Measurements from ENCODE around the gene RCOR2.

RCOR2 gene

GRCh38 chr11:63869683-63870082, 47.3 kb downstream of the RCOR2 start:
- no peak for TF ChIP-seq CTCF (IDR thresholded peaks at IDR 0.05; ENCODE audit: borderline replicate concordance, extremely low read depth, low read length, poor library complexity, severe bottlenecking)
- TF ChIP-seq EZH2 (IDR thresholded peaks at IDR 0.05; ENCODE audit: borderline replicate concordance, low read depth, low read length, severe bottlenecking): no peak
- Histone ChIP-seq H3K27me3 (ENCODE audit: insufficient read depth, low read length, poor library complexity) (no peaks in the 10 kb centered on the region), H3K9ac (ENCODE audit: low read depth, low read length) (no peak overlapping the region), H3K36me3 (ENCODE audit: insufficient read depth, low read length) (peaks cover 40% of the 10 kb centered on the region), H3K9me3 (ENCODE audit: insufficient read depth, low read length, severe bottlenecking) (no peaks in the 10 kb centered on the region), H4K20me1 (ENCODE audit: insufficient read depth, low read length) (peaks cover 87% of the 10 kb centered on the region), H3K4me3 (ENCODE audit: low read depth in 1 of 2, low read length in 2 of 2) (no peak overlapping the region), H3K4me2 (ENCODE audit: insufficient read depth, low read length) (no peak overlapping the region), H3K27ac (ENCODE audit: low read length) (peak overlapping the region; percentile 33), H2AFZ (ENCODE audit: low read depth, low read length) (no peak overlapping the region), H3K4me1 (ENCODE audit: insufficient read depth, low read length) (peaks cover 22% of the 10 kb centered on the region), H3K79me2 (ENCODE audit: insufficient read depth, low read length) (peaks cover 96% of the 10 kb centered on the region)
- ATAC-seq (ENCODE audit: insufficient read depth, low read depth) (peak; percentile 84), DNase-seq (peak; percentile 67)

- Histone ChIP-seq H3K9ac (ENCODE audit: low read depth, low read length) (no peak overlapping the region), H3K4me3 (ENCODE audit: low read depth in 1 of 2, low read length in 2 of 2) (no peak overlapping the region), H3K9me3 (ENCODE audit: insufficient read depth, low read length, severe bottlenecking) (no peaks in the 10 kb centered on the region), H4K20me1 (ENCODE audit: insufficient read depth, low read length) (peaks cover 82% of the 10 kb centered on the region), H3K4me1 (ENCODE audit: insufficient read depth, low read length) (peaks cover 22% of the 10 kb centered on the region), H2AFZ (ENCODE audit: low read depth, low read length) (no peak overlapping the region), H3K27ac (ENCODE audit: low read length) (peak overlapping the region; percentile 33; the same call in 1 of the 2 replicates), H3K27me3 (ENCODE audit: insufficient read depth, low read length, poor library complexity) (no peaks in the 10 kb centered on the region), H3K79me2 (ENCODE audit: insufficient read depth, low read length) (peaks cover 96% of the 10 kb centered on the region), H3K36me3 (ENCODE audit: insufficient read depth, low read length) (peaks cover 40% of the 10 kb centered on the region), H3K4me2 (ENCODE audit: insufficient read depth, low read length) (no peak overlapping the region)
- DNase-seq (no peak), ATAC-seq (ENCODE audit: insufficient read depth, low read depth) (no peak)
- TF ChIP-seq EZH2 (IDR thresholded peaks at IDR 0.05; ENCODE audit: borderline replicate concordance, low read depth, low read length, severe bottlenecking): no peak
- no peak for TF ChIP-seq CTCF (IDR thresholded peaks at IDR 0.05; ENCODE audit: borderline replicate concordance, extremely low read depth, low read length, poor library complexity, severe bottlenecking)
Observed at GRCh38 chr11:63869171-63869591, 47.8 kb downstream of the RCOR2 start.

GRCh38 chr11:63868399-63869064, 48.4 kb downstream of the RCOR2 start:
- peaks cover 42% of the 10 kb centered on the region for H3K36me3 ChIP-seq (ENCODE audit: insufficient read depth, low read length)
- H3K27me3 ChIP-seq (ENCODE audit: insufficient read depth, low read length, poor library complexity): no peaks in the 10 kb centered on the region
- peaks cover 77% of the 10 kb centered on the region for H4K20me1 ChIP-seq (ENCODE audit: insufficient read depth, low read length)
- no peak overlapping the region for H3K27ac ChIP-seq (ENCODE audit: low read length)
- H3K4me2 ChIP-seq (ENCODE audit: insufficient read depth, low read length): no peak overlapping the region
- no peak for TF ChIP-seq EZH2 (IDR thresholded peaks at IDR 0.05; ENCODE audit: borderline replicate concordance, low read depth, low read length, severe bottlenecking)
- TF ChIP-seq CTCF (IDR thresholded peaks at IDR 0.05; ENCODE audit: borderline replicate concordance, extremely low read depth, low read length, poor library complexity, severe bottlenecking): no peak
- no peak for ATAC-seq (ENCODE audit: insufficient read depth, low read depth)
- H3K9ac ChIP-seq (ENCODE audit: low read depth, low read length): no peak overlapping the region
- no peaks in the 10 kb centered on the region for H3K9me3 ChIP-seq (ENCODE audit: insufficient read depth, low read length, severe bottlenecking)
- H3K4me1 ChIP-seq (ENCODE audit: insufficient read depth, low read length): peaks cover 22% of the 10 kb centered on the region
- DNase-seq: no peak
- no peak overlapping the region for H2AFZ ChIP-seq (ENCODE audit: low read depth, low read length)
- H3K79me2 ChIP-seq (ENCODE audit: insufficient read depth, low read length): peaks cover 92% of the 10 kb centered on the region
- H3K4me3 ChIP-seq (ENCODE audit: low read depth in 1 of 2, low read length in 2 of 2): no peak overlapping the region

Data from DND-41 (cell line).